ENCODE data around the gene ZNF780A.
"Not testable (repeated sequence)": the region's sequence is repeated elsewhere in the genome, so short reads cannot be mapped to it uniquely, and the experiment has no call there.

The ZNF780A gene

DNA sequence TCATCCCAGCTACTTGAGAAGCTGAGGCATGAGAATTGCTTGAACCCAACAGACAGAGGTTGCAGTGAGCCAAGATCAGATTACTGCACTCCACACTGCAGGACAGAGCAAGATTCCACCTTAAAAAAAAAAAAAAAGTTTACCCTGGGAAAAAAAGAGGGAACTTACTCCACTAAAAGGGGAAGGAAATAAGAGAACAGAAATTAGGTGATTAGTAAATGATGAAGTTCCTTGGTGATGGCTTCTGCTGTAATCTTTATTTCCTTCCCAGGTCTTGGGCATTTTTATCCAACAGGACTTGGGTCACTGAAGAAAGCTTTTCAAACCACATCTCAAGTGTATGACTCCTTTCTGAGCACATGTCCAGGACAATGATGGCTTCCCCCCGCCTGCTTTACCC lies 9.3 kb downstream of the ZNF780A start:
- DNase-seq = peak; percentile 92

- no peak for DNase-seq
These were observed 10.5 kb downstream of the ZNF780A start for GRCh38 chr19:40080289-40080688.

DNA sequence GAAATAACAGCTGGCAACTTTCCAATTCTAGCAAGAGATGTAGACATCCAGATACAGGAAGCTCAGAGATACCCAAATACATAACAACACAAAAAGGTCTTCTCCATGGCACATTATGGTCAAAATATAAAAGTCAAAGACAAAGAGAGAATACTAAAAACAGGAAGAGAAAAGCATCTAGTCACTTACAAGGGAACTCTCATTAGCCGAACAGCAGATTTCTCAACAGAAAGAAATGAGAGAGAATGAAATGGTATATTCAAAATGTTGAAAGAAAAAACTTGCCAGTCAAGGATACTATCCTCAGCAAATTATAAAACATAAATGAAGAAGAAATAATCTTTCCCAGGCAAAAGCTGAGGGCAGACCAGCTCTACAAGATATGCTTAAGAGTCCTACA lies 12.4 kb downstream of the ZNF780A start:
- no peak for DNase-seq

DNA sequence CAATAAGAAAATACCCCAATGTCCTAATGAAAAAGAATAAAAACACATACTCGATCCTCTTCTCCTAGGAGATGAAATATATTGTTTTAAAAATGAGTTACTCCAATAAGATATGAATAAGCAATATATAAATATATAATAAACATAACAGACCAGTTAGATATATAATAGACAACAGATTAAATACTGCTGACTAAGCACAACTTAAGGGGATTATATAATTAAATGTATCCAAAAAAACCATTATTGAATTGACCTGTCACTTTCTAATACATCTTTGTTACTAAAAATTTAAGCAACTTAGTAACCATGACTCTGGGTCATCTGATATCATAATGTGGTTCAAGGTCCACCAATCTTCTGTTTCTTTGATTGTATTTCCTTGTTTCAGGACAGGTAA lies 20.7 kb downstream of the ZNF780A start:
- no peak for DNase-seq

DNA sequence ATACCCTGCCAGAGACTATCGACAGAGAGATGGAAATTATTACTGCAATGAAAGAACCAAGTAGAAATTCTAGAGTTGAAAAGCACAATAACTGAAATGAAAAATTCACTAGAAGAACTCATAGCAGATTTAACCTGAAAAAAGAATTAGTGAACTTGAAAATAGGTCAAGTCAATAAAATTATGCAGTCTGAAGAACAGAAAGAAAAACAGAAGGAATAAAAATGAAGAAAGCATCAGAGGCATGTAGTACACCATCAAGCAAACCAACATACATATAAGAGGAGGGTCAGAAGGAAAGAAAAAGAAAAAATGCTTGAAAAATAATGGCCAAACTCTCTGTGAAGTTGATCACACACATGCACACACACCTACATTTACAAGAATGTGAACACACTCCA lies 31.1 kb downstream of the ZNF780A start:
- DNase-seq = no peak

GRCh38 chr19:40057166-40057565 lies 33.6 kb downstream of the ZNF780A start:
- no peak for DNase-seq

DNA sequence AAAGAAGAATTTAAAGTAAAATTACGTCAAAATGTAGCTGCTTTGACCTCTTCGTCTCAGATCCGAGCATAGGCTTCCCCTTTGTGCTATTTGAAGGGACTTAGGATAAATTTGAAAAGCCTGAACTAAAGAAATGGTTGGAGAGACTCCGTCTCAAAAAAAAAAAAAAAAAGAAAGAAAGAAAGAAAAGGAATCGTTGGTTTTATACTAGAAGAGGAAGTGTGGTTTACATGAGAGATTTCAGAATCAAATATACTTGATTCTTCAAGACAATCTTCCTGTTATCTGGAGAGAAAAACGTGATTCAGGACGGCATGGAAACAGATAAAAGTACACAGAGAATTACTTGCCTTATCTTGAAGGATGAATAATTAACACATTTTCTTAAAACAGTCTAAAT lies 34.2 kb downstream of the ZNF780A start:
- no peak for DNase-seq

GRCh38 chr19:40055832-40056504 lies 34.8 kb downstream of the ZNF780A start, which contains the start of gene ZNF780B:
Gene ZNF780B (minus strand): TSS chr19:40056231. CDS start chr19:40050332, 5,899 bp downstream.
- DNase-seq = peak; percentile 86

DNA sequence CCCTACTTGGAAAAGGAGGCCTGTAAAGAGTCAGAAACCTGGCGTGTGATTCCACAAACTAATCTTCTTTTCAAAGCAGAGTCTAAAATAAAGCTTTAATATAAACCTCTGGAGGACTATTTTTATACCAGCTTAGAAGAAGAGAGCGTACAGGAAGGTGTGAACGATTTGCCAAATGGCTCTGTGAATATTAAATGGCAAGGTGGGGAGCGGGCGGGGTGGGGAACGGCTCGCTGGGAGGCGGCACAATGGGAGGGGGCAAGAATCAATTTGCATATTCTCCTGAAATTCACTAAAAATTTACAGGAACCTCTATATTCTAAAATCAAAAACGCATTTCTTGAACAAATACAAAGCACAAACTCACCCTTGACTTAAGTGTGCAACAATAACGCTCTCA lies 35.7 kb downstream of the ZNF780A start:
- DNase-seq = no peak

DNA sequence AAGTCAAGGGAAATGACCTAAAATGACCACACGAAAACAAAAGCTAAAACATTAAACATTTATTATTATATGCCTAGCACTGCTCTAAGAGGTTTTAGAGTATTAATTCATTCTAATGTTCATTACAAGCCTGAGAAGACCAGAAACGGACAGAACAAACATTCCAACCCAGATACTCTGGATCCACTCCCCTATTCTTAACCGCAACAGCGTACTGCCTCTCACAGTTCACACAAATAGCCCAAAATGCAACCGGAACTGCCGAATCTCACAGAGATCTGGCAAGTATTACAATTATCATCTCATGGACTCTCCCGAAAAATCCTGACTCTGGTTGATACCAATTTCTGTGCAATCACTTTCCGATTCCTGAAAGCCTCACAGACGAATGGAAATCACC lies 36.1 kb downstream of the ZNF780A start:
- no peak for DNase-seq

DNA sequence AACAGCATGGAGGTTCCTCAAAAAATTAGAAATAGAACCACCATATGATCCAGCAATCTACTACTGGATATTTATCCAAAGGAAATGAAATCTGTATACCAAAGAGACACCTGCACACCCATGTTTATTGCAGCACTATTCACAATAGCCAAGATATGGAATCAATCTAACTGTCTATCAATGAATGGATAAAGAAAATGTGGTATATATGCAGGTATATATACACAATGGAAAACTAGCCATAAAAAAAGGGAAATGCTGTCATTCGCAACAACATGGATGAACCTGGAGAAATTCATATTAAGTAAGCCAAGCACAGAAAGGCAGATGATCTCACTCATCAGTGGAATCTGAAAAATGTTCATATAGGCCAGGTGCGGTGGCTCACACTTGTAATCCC lies 37.3 kb downstream of the ZNF780A start:
- DNase-seq = no peak

GRCh38 chr19:40041718-40042117 lies 49.0 kb downstream of the ZNF780A start:
- not testable (repeated sequence) for DNase-seq

DNA sequence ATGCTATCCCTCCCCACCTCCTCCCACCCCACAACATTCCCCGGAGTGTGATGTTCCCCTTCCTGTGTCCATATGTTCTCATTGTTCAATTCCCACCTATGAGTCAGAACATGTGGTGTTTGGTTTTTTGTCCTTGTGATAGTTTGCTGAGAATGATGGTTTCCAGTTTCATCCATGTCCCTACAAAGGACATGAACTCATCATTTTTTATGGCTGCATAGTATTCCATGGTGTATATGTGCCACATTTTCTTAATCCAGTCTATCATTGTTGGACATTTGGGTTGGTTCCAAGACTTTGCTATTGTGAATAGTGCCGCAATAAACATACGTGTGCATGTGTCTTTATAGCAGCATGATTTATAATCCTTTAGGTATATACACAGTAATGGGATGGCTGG lies 52.7 kb downstream of the ZNF780A start:
- not testable (repeated sequence) for DNase-seq

DNA sequence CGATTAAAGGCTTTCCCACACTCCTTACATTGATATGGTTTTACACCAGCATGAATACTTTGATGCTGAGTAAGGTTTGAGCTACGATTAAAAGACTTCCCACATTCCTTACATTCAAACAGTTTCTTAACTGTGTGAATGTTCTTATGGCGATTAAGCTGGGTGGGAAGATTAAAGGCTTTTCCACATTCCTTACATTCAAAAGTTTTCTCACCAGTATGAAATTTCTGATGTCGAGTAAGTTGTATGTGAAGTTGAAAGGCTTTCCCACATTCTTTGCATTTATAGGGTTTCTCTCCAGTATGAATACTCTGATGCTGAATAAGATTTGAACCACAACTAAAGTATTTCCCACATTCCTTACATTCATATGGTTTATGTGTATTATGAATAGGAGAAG lies 54.7 kb downstream of the ZNF780A start:
- no peak for DNase-seq

GRCh38 chr19:40033989-40034560 lies 56.7 kb downstream of the ZNF780A start:
- DNase-seq = no peak

- DNase-seq = no peak
These were observed 64.2 kb downstream of the ZNF780A start for GRCh38 chr19:40026597-40026970.

GRCh38 chr19:40025938-40026596 lies 64.7 kb downstream of the ZNF780A start:
- no peak for DNase-seq

DNA sequence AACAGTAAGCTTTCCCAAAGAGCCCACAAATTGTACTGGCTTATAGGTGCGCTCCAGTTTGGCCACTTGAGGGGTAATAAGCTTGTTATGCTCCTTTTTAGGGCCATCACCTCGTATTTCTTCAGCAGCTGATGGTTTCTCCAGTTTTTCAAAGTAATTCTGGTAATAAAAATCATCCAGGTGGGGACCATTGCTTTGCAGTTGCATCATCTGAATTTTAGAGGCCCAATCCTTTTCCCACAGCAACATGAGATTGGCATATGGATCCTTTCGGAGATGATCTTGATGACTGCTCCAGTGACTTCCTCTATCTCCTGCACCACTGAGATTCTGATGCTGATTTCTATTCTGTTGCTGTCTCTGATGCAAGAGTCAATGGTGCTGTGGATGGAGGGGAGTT lies 66.8 kb downstream of the ZNF780A start:
- no peak for DNase-seq
